Activated CD8-positive, alpha-beta memory T cell treated with anti-CD3 and anti-CD28 coated beads for 48 hours (primary cell): ENCODE results near the gene NFATC1.

Source experiments
- DNase-seq, 3 experiments: peaks; one replicate each; pipeline ENCODE4 v3.0.0-alpha.2; 2020; ENCODE audit warnings: low read depth in 2 of 3, low spot score in 2 of 3

Gene NFATC1

GRCh38 chr18:79487183-79487800 lies 91.6 kb downstream of the NFATC1 start:
- no peak for DNase-seq

GRCh38 chr18:79487801-79488201 lies 92.1 kb downstream of the NFATC1 start:
- DNase-seq, result no peak

- DNase-seq, result no peak
Observed at GRCh38 chr18:79488311-79489050, 92.8 kb downstream of the NFATC1 start.

- DNase-seq, result no peak
Observed at GRCh38 chr18:79489051-79489898, 93.5 kb downstream of the NFATC1 start.

- no peak for DNase-seq
Observed at GRCh38 chr18:79489899-79490625, 94.3 kb downstream of the NFATC1 start.

- DNase-seq, result no peak
Observed at GRCh38 chr18:79490626-79491041, 94.9 kb downstream of the NFATC1 start.

- no peak for DNase-seq
Observed at GRCh38 chr18:79491081-79491551, 95.4 kb downstream of the NFATC1 start.

GRCh38 chr18:79493211-79493800 lies 97.6 kb downstream of the NFATC1 start:
- DNase-seq, result no peak

- DNase-seq, result no peak
Observed at GRCh38 chr18:79493801-79494211, 98.1 kb downstream of the NFATC1 start.

- DNase-seq, result no peak
Observed at GRCh38 chr18:79494936-79495335, 99.2 kb downstream of the NFATC1 start.

GRCh38 chr18:79495591-79496071 lies 99.9 kb downstream of the NFATC1 start:
- DNase-seq, result no peak

GRCh38 chr18:79496237-79496977 lies 100.7 kb downstream of the NFATC1 start:
- no peak for DNase-seq

GRCh38 chr18:79496978-79497637 lies 101.4 kb downstream of the NFATC1 start:
- no peak for DNase-seq

- no peak for DNase-seq
Observed at GRCh38 chr18:79497638-79498081, 101.9 kb downstream of the NFATC1 start.

- DNase-seq, result no peak
Observed at GRCh38 chr18:79498662-79499061, 102.9 kb downstream of the NFATC1 start.

- no peak for DNase-seq
Observed at GRCh38 chr18:79501006-79501405, 105.3 kb downstream of the NFATC1 start.

GRCh38 chr18:79502782-79503181 lies 107.1 kb downstream of the NFATC1 start:
- no peak for DNase-seq

GRCh38 chr18:79503406-79503805 lies 107.7 kb downstream of the NFATC1 start:
- DNase-seq, result no peak

- DNase-seq, result no peak
Observed at GRCh38 chr18:79504034-79504433, 108.3 kb downstream of the NFATC1 start.
